HG03060 (cell line): ENCODE measurements around the gene TPTE2.
A peak's percentile ranks its signal among the peaks of the same experiment; 100 is the strongest.
"Not testable (repeated sequence)": the region's sequence is repeated elsewhere in the genome, so short reads cannot be mapped to it uniquely, and the experiment has no call there.

Source experiments
- ATAC-seq: cut with Tn5 transposase; IDR thresholded peaks from one replicate; pipeline ENCODE4 v1.9.1; 2021; ENCODE audit warnings: low read depth, moderate number of reproducible peaks; ENCODE audit not compliant: unreplicated experiment

TPTE2 gene

DNA sequence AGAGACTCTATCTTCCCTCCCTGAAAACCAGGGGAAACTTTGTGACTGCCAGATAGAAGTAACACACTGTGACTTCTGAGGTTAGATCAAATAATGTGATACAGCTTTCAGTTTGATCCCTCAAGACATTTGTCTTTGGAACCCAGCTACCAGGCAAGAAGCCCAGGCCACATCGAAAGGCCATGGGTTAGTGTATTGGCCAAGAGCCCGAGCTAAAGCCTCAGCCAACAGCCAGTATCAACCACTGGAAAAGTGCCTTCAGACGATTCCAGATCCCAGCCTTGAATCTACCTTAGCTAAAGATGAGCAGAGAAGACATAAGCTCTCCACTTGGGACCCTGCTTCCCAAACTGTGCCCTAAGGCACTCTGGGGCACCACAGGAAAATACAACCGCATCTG is 10.9 kb upstream of the TPTE2 start:
- ATAC-seq, result no peak

DNA sequence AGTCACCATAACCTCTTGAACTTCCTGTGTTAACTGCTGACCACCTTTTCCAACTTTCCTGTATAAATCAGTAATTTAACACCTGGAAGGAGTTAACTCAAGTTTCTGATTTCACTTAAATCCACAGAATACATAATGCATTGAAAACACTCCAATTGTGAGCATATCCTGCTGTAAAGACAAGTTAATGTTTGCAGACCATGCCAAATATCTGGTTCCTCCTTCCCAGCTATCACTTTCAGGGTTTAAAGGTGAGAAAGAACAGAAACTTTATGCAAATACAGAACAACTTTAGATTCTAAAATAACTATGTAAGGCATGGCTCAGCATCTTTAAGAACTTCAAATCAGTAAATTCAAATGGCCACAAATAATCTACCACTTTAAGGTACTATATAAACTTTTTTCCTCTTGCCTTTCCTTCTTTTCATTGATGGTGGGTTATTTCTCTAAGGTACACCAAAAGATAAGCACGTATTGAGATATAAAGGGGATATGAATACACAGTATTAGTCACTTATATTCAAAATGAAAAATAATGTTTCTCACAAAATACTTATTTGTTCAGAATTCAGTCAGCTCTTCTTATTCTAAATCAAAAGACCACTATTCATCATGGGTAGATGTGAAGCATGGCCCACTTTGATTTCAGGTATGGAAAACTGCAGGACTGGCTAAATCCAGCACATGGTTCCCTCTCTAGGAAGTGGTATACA is 6.6 kb upstream of the TPTE2 start:
- ATAC-seq, result peak; percentile 72

DNA sequence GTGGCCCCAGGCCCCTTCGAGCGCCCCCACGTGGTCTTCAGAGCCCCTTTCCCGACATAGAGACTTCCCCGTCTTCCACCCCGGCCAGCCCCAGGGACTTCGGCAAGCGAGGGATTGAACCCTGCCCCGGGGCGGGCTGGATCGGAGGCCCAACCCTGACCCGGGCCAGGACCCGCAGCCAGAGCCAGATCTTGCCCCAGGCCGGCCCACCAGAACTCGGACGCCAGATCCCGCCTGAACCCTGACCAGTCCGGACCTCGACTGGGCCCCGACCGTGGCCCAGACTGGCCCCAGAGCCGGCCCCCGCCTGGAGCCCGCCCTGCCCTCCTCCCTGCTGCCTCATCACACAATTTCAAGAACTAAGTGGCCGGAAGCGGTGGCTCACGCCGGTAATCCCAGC is 253 bp upstream of the TPTE2 start:
- no peak for ATAC-seq

DNA sequence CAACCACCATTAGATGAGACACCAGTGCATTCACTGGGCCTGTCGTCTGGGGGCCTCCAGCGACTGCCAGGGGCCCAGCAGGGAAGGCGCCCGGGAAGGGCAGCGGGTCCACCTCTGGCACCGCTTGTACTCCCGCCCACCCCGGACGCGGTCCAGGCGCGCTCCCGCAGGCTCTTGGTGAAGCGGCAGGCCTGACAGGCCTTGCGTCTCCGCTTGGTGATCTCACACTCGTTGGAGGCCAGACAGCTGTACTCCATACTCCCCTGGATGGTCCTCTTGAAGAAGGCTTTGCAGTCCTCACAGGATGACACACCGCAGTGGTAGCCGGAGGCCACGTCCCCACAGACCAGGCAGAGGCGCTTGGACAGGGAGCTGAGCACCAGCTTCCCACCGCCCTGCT is 660 bp downstream of the TPTE2 start:
- ATAC-seq, result not testable (repeated sequence)

DNA sequence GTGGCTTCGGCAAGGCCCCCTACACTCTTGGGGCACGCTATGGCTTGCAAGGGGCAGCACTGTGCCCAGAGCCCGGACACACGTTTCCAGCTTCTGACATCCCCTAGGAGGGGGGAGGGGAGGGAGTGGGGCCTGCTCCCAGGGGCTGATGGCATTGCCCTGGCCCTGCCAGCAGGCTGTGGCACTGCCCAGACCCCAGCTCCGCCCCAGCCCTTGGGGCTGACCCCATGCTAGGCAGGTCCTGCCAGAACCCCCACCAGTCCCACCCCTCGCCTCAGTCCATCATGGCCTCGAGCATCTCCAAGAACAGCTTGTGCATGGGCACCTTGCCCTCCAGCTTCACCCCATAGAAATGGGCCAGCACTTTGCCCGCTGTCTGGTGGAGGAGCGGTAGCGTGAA is 1.6 kb downstream of the TPTE2 start:
- ATAC-seq, result not testable (repeated sequence)

DNA sequence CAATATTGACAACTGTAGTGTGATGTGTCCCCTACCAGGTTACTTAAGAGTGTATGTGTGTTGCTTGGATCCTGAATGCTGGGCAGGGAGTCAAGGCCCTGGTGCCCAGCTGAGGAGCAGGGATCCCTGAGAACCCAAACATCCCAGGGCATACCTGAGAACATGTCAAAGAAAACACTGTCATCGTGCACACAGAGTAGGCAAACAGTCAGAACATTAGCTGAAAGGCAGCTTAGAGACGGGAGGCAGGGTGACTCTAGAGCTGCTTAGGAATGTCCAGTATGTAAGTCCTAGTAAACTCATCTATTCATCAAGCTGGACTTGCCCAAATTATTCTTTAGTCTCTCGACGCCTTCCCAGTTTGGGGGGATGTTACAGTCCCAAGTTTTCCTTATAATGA is 4.0 kb downstream of the TPTE2 start:
- ATAC-seq, result not testable (repeated sequence)

DNA sequence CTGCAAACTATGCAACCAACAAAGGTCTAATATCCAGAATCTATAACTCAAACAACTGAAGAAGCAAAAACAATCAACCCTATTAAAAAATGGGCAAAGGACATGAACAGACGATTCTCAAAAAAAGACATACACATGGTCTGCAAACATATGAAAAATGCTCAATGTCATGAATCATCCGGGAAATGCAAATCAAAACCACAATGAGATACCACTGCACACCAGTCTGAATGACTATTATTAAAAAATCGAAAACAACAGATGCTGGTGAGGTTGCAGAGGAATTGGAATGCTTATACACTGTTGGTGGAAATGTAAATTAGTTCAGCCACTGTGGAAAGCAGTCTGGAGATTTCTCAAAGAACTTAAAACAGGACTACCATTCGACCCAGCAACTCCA is 12.1 kb downstream of the TPTE2 start:
- ATAC-seq, result not testable (repeated sequence)

DNA sequence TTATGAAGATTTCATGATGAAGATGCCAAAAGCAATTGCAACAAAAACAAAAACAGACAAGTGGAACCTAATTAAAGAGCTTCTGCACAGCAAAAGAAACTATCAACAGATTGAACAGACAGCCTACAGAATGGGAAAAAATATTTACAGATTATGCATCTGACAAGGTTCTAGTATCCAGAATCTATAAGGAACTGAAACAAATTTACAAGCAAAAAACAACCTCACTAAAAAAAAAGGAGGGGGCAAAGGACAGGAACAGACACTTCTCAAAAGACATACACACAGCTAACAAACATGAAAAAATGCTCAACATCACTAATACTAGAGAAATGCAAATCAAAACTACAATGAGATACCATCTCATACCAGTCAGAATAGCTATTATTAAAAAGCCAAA is 35.7 kb downstream of the TPTE2 start:
- ATAC-seq, result not testable (repeated sequence)

DNA sequence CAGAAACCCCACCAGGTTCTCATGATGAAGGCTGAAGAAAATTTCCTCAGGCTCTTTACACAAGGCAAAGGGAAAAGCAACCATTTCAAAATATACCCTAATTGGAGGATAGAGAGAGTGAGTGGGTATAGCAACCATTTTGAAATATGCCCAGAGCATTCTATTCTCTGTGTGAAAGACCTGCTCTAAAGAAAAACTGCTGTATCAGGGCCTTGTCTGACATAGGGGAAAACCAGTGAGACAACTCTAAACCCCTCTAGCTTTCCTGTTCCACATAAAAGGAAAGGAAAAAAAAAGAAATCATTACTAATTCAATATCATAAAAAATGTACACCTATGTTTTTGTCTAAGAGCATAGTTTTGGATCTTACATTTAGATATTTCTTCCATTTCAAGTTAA is 42.3 kb downstream of the TPTE2 start:
- no peak for ATAC-seq

DNA sequence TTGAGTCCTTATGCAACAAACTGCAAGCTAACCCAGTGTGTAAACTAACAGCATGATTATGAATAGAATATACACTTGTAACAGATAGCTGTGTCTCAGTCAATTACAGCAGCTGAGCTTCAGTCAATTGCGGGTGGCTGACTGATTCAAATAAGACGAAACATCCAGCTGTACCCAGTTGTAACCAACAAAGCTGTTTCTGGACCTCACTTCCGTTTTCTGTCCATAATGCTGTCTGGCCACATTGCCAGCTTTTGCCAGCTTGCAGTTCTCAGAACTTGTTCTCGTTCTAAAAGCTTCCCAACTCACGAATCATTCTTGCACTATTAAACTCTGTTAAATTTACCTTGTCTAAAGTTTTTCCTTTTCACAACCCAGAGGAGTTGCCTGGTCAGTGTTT is 53.7 kb downstream of the TPTE2 start:
- not testable (repeated sequence) for ATAC-seq

DNA sequence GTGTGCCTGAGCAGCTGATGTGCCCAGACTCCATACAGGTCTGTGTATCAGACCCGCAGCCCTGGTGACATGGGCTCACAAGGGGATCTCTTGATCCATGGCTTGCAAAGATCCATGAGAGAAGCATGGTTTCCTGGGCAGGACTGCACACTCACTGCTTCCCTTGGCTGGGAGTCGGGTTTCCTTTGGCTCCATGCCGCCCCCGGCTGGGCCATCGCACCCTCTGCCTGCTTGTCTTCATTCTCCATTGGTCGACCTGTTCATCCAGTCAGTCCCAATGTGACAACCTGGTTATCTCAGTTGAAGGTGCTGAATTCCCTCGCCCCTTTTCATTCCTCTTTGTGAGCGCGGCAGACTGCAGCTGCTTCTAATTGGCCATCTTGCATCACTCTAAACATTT is 101.2 kb downstream of the TPTE2 start:
- not testable (repeated sequence) for ATAC-seq

DNA sequence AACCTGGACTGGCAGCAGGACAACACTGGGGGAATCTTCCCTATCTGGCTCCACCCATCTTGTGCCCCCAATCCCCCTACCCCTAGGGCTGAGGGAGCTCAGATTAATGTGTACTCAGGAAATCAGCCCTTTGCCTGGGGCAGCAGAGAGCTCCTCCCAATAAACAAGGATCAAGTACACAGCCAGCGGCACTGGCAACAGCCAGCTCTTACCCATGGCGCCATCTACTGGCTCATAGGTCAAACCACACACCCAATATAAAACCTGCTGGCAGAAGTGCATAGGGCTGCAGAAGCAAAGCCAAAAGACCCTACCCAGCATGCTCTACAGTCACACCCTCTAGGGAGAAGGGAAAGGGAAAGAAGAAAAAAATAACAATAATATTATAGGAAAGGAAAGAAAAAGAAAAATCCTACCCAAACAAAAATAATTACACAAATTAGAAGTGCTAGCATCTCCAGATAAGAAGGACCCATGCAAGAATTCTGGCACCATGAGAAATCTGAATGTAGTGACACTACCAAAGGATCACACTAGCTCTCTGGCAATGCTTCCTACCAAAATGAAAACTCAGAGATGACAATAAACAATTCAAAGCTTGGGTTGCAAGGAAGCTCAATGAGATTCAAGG is 122.2 kb downstream of the TPTE2 start:
- not testable (repeated sequence) for ATAC-seq

DNA sequence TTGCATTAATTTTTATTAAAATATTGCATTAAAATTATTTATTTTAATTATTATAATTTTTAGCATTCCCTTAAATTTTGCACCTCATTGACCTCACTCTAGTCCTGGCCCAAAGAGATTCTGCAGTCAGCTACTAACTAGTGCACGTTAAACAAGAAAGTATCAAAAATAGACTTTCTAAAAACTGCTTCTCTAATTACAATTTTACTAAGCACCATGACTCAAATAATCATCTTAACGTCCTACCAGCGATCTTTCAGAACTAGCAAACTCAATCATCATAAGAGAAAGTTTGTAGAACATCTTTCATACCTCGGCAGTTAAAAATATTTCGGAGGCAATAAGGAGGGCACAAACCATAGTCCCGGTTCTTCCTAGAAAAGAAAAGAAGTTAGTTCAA is 123.6 kb downstream of the TPTE2 start:
- ATAC-seq, result not testable (repeated sequence)

DNA sequence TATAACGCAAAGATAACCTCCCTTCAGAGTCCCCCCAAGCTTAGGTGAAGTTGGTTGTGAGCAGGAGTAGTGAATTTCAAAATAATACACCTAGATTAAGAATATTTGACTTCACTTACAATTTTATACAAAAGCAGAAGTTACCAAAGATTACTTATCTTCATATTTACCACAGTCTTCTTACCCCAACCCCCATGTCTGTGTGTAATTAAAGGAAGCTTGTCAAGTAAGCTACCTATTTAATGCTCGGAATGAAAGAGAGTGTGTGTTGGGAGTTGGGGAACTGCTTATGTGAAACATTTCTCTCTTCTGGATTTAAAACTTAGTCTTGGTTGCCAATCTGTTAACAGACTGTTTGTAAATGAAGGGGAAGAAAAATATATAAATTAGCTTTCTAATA is 139.1 kb downstream of the TPTE2 start:
- not testable (repeated sequence) for ATAC-seq

DNA sequence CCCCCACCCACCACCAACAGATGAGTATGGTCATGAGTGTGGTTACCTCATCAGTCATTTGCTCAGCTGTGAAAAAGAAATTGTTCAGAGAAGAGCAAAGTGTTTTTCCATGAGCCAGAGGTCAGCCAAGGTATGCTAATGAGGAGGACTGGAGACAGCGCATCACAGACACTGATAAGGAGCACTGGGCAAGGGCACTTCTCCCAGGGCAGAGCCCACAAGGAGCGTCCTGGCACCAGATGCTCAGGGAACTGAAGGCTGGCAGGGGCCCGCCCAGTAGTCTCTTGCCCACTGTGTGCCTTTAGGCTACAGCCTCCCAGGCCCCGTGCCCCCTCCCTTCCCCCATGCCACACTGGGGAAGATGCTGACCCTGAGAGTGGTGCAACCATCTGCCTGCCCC is 148.8 kb downstream of the TPTE2 start:
- ATAC-seq, result not testable (repeated sequence)

DNA sequence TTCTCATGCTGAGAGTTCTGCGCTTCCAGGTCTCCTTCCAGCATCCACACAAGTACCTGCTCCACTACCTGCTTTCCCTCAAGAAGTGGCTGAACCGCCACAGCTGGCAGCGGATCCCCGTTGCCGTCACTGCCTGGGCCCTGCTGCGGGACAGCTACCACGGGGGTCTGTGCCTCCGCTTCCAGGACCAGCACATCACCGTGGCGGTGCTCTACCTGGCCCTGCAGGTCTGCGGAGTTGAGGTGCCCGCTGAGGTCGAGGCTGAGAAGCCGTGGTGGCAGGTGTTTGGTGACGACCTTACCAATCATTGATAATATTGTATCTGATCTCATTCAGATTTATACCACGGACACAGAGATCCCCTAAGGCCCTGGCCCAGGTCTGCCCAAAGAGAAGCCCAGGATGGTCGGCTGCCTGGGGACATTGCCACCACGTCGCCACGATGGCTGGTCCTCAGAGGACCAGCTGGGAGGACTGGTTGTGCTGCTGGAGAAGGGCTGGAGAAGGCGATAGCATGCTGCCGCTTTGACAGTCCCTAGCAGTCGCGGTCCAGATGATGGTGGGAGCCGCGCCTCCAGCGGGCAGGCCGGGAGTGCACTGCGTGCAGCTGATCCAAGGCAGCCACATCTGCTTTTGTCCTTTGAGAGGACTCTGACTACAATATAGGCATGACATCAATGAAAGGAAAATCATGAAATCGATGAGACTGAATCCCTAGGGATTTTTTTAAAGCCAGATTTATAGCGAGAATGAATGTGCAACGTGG is 178.4 kb downstream of the TPTE2 start:
- not testable (repeated sequence) for ATAC-seq

DNA sequence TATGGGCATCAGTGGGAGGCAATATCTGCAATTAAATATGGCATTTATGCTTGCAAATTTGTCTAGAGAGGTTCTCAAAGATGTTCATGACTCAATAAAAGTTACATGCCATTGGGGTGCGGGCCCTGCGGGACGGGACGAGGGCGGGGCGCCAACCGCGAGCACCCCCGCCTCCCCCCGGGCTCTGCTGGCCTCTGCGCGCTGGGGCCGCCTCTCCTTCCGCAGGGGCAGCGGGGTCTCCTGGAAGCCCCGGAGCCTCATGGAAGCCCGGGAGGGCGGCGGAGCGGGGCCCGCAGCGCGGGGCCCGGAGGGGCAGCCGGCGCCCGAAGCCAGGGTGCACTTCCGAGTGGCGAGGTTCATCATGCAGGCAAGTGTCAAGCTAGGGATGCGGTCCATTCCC is 179.2 kb downstream of the TPTE2 start:
- no peak for ATAC-seq
